ENCODE data around the gene PAPOLA. TPM values are rescaled to one million over a fixed set of nuclear protein-coding genes. Genes with fewer than 3 reads are reported as not detected.
A peak's percentile ranks its signal among the peaks of the same experiment; 100 is the strongest.

Gene PAPOLA
- total and polyA plus RNA-seq, 12 donors, result 63.0 to 159 (median 110) TPM

GRCh38 chr14:96568621-96569020, 66.4 kb downstream of the PAPOLA start:
- ATAC-seq, result no peak
- no peaks in the 10 kb centered on the region for H3K9me3 ChIP-seq
- H3K27ac ChIP-seq, result no peak overlapping the region
- peaks cover 0 to 80% (median 6%) of the 10 kb centered on the region in 9 donors for H3K36me3 ChIP-seq
- DNase-seq, result no peak
- TF ChIP-seq CTCF (IDR thresholded peaks at IDR 0.05), result no peak
- no peaks in the 10 kb centered on the region for H3K4me1 ChIP-seq
- no peak overlapping the region for H3K4me3 ChIP-seq
- H3K27me3 ChIP-seq, result no peaks in the 10 kb centered on the region
- intact Hi-C loops (cut with DNase I), result loop anchor here in 4 of 10 donors (5.0 to 10.0 kb wide), 2 partner anchors 174 to 254 kb away; no protein-coding TSS in a partner anchor

- Histone ChIP-seq H3K4me1 (peaks cover 0 to 15% (median 14%) of the 10 kb centered on the region in 9 donors), H3K4me3 (no peak overlapping the region), H3K27ac (no peak overlapping the region), H3K9me3 (no peaks in the 10 kb centered on the region), H3K27me3 (no peaks in the 10 kb centered on the region), H3K36me3 (peaks cover 0 to 55% (median 6%) of the 10 kb centered on the region in 9 donors)
- DNase-seq (no peak), ATAC-seq (no peak)
- TF ChIP-seq CTCF (IDR thresholded peaks at IDR 0.05), result no peak
- WGBS, 2 donors, result 98 to 99% methylated on average over 4 of the region's 4 CpGs
- intact Hi-C loops (cut with DNase I), result no loop called here
Measured at GRCh38 chr14:96571311-96571710, 69.1 kb downstream of the PAPOLA start.

GRCh38 chr14:96573473-96574100, 71.4 kb downstream of the PAPOLA start:
- no peak for TF ChIP-seq CTCF (IDR thresholded peaks at IDR 0.05)
- DNase-seq (no peak), ATAC-seq (no peak)
- Histone ChIP-seq H3K4me1 (peaks cover 0 to 15% (median 14%) of the 10 kb centered on the region in 9 donors), H3K27me3 (no peaks in the 10 kb centered on the region), H3K4me3 (no peak overlapping the region), H3K9me3 (no peaks in the 10 kb centered on the region), H3K27ac (no peak overlapping the region), H3K36me3 (peaks cover 0 to 32% (median 2%) of the 10 kb centered on the region in 9 donors)
- 96 to 98% methylated on average over 5 of the region's 5 CpGs for WGBS, 2 donors
- intact Hi-C loops (cut with DNase I), result no loop called here

GRCh38 chr14:96574171-96574632, 72.0 kb downstream of the PAPOLA start:
- Histone ChIP-seq H3K4me3 (no peak overlapping the region), H3K9me3 (no peaks in the 10 kb centered on the region), H3K27me3 (no peaks in the 10 kb centered on the region), H3K27ac (peak overlapping the region in 1 of 10 donors; percentile 2), H3K4me1 (peaks cover 0 to 15% (median 14%) of the 10 kb centered on the region in 9 donors), H3K36me3 (peaks cover 0 to 26% (median 2%) of the 10 kb centered on the region in 9 donors)
- 80 to 85% methylated on average over 2 of the region's 2 CpGs for WGBS, 2 donors
- intact Hi-C loops (cut with DNase I), result no loop called here
- ATAC-seq, result no peak
- no peak for TF ChIP-seq CTCF (IDR thresholded peaks at IDR 0.05)
- DNase-seq, result no peak
